OCI-LY7 (cell line): ENCODE results near the gene NOM1. TPM values are rescaled to one million over a fixed set of nuclear protein-coding genes. Genes with fewer than 3 reads are reported as not detected.

ENCODE experiments used
- BruUV-seq: library from RNA; stranded (reverse); fragments of 400-500 nt; replicated peaks from 2 replicates; lab custom pipeline; 2021; lab: Mats Ljungman, UMichigan
- CTCF ChIA-PET: fragments of 300-600 bp; sonication (Branson Sonifier 250); formaldehyde crosslinking; loops from one replicate; lab custom pipeline; 2022; ENCODE audit warnings: antibody characterized with exemption; ENCODE audit not compliant: unreplicated experiment; lab: Charles Lee
- POLR2A ChIA-PET: fragments of 300-600 bp; sonication (Branson Sonifier 250); formaldehyde crosslinking; loops from one replicate; lab custom pipeline; 2022; ENCODE audit warnings: antibody characterized with exemption; lab: Charles Lee
- DNase-seq: peaks from one replicate; pipeline ENCODE4 v3.0.0-alpha.2; 2015; ENCODE audit warnings: low spot score
- H2AFZ ChIP-seq: fragments of 200-600 bp; sonication (generic), shearing (Covaris generic); 2 replicates; pipeline ENCODE4 v1.6.1; 2014; ENCODE audit warnings: mild to moderate bottlenecking, antibody characterized with exemption, low read length, moderate library complexity
- H3K27ac ChIP-seq: fragments of 200-600 bp; sonication (generic); 2 replicates; pipeline ENCODE4 v1.5.1; 2014; ENCODE audit warnings: mixed run types, low read depth, mild to moderate bottlenecking, moderate library complexity, low read length, inconsistent platforms; ENCODE audit not compliant: poor library complexity, severe bottlenecking
- H3K36me3 ChIP-seq: fragments of 200-600 bp; sonication (generic); 2 replicates; pipeline ENCODE4 v1.6.1; 2014; ENCODE audit warnings: mild to moderate bottlenecking, antibody characterized with exemption, low read length, moderate library complexity, mixed read lengths; ENCODE audit not compliant: insufficient read depth
- H3K4me1 ChIP-seq: fragments of 200-600 bp; sonication (generic); 2 replicates; pipeline ENCODE4 v1.5.1; 2014; ENCODE audit warnings: mild to moderate bottlenecking, low read length; ENCODE audit not compliant: insufficient read depth, poor library complexity, severe bottlenecking
- H3K4me2 ChIP-seq: fragments of 200-600 bp; sonication (generic); 2 replicates; pipeline ENCODE4 v1.6.1; 2014; ENCODE audit warnings: mild to moderate bottlenecking, low read length
- H3K4me3 ChIP-seq: fragments of 200-600 bp; sonication (generic); 2 replicates; pipeline ENCODE4 v1.5.1; 2014; ENCODE audit warnings: mild to moderate bottlenecking, low read depth, low read length; ENCODE audit not compliant: poor library complexity, severe bottlenecking
- H3K79me2 ChIP-seq: fragments of 200-600 bp; sonication (generic); 2 replicates; pipeline ENCODE4 v1.6.1; 2016; ENCODE audit warnings: low read depth, mild to moderate bottlenecking, low read length, moderate library complexity, mixed read lengths; ENCODE audit not compliant: insufficient read depth
- H3K9me2 ChIP-seq: fragments of 200-600 bp; sonication (generic); 2 replicates; pipeline ENCODE4 v1.6.1; 2016; ENCODE audit warnings: mild to moderate bottlenecking, low read length, mixed read lengths; ENCODE audit not compliant: insufficient read depth
- H3K9me3 ChIP-seq: fragments of 200-600 bp; sonication (generic); 2 replicates; pipeline ENCODE4 v1.6.1; 2014; ENCODE audit warnings: mild to moderate bottlenecking, mixed run types, low read length, mixed read lengths
- H4K20me1 ChIP-seq: fragments of 200-600 bp; sonication (generic); 2 replicates; pipeline ENCODE4 v1.6.1; 2014; ENCODE audit warnings: mild to moderate bottlenecking, antibody characterized with exemption, low read length, moderate library complexity, mixed read lengths; ENCODE audit not compliant: insufficient read depth
- EZH2phosphoT487 ChIP-seq: fragments of 200-600 bp; sonication (generic); IDR thresholded peaks from 2 replicates; pipeline ENCODE4 v1.6.1; 2018; ENCODE audit warnings: low read depth, borderline replicate concordance, mild to moderate bottlenecking, mixed run types, antibody characterized with exemption, low read length, moderate library complexity, mixed read lengths
- intact Hi-C: fragments of 100-400 bp; cut with micrococcal nuclease; formaldehyde crosslinking; loops from one replicate; pipeline ENCODE4 v1.10.0; 2022; ENCODE audit not compliant: unreplicated experiment
- total RNA-seq, 2 experiments: library from RNA; depleted of rRNA in 1 of 2; stranded (reverse); fragments of >200 nt in 1 of 2; shearing (Covaris generic) in 1 of 2; gene quantifications; 2 replicates each; pipeline ENCODE4 v1.2.3, GENCODE V29; 2014 to 2022
- TF ChIP-seq, protein P1 (sequence below): fragments of 200-600 bp; sonication (generic); conservative IDR thresholded peaks from 2 replicates; pipeline ENCODE4 v1.5.1; 2014; ENCODE audit warnings: mild to moderate bottlenecking, antibody characterized with exemption, low read length, moderate library complexity, mixed read lengths

NOM1 gene
- total RNA-seq, 2 experiments from 2014 or later, result 40.2 to 59.9 TPM

DNA sequence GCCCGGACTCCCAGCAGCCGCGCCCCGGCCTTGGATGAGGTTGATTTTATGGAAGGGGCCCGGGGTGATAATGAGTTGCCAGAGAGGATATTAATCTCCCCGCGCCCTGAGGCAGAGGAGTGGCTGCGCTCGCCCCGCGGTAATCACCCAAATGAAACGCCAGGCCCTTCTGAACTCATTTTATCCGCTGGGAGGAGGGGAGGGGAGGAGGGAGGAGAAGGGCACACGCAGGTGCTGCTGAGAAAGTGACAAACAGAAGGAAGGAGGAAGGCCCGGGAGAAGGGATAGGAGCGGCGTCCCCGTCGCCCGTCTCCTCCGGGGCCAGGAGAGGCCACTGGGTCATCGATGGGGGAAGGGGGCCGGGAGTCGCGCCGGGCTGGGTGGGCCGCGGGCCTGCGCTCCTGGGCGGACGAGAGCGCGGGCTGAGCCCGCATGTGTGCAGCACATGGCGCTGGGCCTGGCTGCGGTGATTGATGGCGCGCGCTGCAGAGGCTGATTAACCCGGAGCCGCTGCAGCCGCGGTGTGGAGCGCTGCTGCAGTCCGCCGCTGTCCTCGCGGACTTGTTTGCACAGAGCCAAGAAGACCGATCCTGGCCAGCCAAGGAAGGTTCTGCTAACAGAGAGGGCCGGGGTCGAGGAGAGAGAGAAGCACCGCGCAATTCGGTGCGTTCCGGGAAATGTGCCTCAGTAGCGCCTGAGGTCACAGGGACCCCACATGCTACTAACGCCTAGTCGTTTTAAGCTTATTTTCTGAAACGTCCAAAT is 54.4 kb downstream of the NOM1 start:
- Histone ChIP-seq H3K9me2 (no peaks in the 10 kb centered on the region), H3K4me1 (no peaks in the 10 kb centered on the region), H3K4me3 (no peak overlapping the region), H3K4me2 (no peak overlapping the region), H3K27ac (no peak overlapping the region), H4K20me1 (no peaks in the 10 kb centered on the region; the same call in 1 of the 2 replicates), H3K79me2 (no peaks in the 10 kb centered on the region), H3K9me3 (no peaks in the 10 kb centered on the region), H3K36me3 (no peaks in the 10 kb centered on the region), H2AFZ (no peak overlapping the region)
- DNase-seq, result no peak
- intact Hi-C loops, result no loop called here
- ChIA-PET CTCF (no interaction called here), POLR2A (interaction anchor here (0.9 kb wide), 1 partner anchor 10 kb away, joined by 3 read pairs; no protein-coding TSS in a partner anchor)
- no TSS peak for BruUV-seq
- TF ChIP-seq, protein P1, sequence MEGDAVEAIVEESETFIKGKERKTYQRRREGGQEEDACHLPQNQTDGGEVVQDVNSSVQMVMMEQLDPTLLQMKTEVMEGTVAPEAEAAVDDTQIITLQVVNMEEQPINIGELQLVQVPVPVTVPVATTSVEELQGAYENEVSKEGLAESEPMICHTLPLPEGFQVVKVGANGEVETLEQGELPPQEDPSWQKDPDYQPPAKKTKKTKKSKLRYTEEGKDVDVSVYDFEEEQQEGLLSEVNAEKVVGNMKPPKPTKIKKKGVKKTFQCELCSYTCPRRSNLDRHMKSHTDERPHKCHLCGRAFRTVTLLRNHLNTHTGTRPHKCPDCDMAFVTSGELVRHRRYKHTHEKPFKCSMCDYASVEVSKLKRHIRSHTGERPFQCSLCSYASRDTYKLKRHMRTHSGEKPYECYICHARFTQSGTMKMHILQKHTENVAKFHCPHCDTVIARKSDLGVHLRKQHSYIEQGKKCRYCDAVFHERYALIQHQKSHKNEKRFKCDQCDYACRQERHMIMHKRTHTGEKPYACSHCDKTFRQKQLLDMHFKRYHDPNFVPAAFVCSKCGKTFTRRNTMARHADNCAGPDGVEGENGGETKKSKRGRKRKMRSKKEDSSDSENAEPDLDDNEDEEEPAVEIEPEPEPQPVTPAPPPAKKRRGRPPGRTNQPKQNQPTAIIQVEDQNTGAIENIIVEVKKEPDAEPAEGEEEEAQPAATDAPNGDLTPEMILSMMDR, result no peak
- no peak for TF ChIP-seq EZH2phosphoT487

- ChIA-PET CTCF (no interaction called here), POLR2A (interaction anchor here (0.9 kb wide), 1 partner anchor 9 kb away, joined by 3 read pairs; no protein-coding TSS in a partner anchor)
- H3K4me2 ChIP-seq, result no peak overlapping the region
- no peak overlapping the region for H2AFZ ChIP-seq
- H3K9me2 ChIP-seq, result no peaks in the 10 kb centered on the region
- no peak for TF ChIP-seq EZH2phosphoT487
- TF ChIP-seq, protein P1, result no peak
- no peaks in the 10 kb centered on the region; the same call in 1 of the 2 replicates for H4K20me1 ChIP-seq
- H3K79me2 ChIP-seq, result no peaks in the 10 kb centered on the region
- no TSS peak for BruUV-seq
- no peak overlapping the region for H3K27ac ChIP-seq
- no peaks in the 10 kb centered on the region for H3K4me1 ChIP-seq
- no peaks in the 10 kb centered on the region for H3K36me3 ChIP-seq
- H3K9me3 ChIP-seq, result no peaks in the 10 kb centered on the region
- DNase-seq, result no peak
- intact Hi-C loops, result no loop called here
- H3K4me3 ChIP-seq, result no peak overlapping the region
These were observed 55.3 kb downstream of the NOM1 start for GRCh38 chr7:157004521-157005455.
